Aorta (tissue), 5 donors: ENCODE measurements around the gene MS4A14. TPM values are rescaled to one million over a fixed set of nuclear protein-coding genes. Genes with fewer than 3 reads are reported as not detected.
"Not testable (repeated sequence)": the region's sequence is repeated elsewhere in the genome, so short reads cannot be mapped to it uniquely, and the experiment has no call there.

ENCODE experiments used
- ATAC-seq: fragments of 200-7000 bp; cut with Tn5 transposase; one replicate; pipeline ENCODE4 v1.9.1; 2022; ENCODE audit warnings: moderate library complexity; ENCODE audit not compliant: low FRiP score
- DNase-seq, 2 donors: peaks; one replicate each; pipeline ENCODE4 v3.0.0-alpha.2; 2020
- H3K27ac ChIP-seq, 2 donors: one replicate each; pipeline ENCODE4 v1.5.1; 2013; ENCODE audit warnings: low read length in 2 of 2, mild to moderate bottlenecking in 2 of 2, moderate library complexity in 2 of 2, control low read depth in 1 of 2, inconsistent platforms in 1 of 2, low read depth in 1 of 2
- H3K27me3 ChIP-seq, 2 donors: one replicate each; pipeline ENCODE4 v1.6.1; 2013; ENCODE audit warnings: control low read depth in 1 of 2, low read length in 1 of 2, mild to moderate bottlenecking in 1 of 2, moderate library complexity in 1 of 2; ENCODE audit not compliant: insufficient read depth in 2 of 2, control insufficient read depth in 1 of 2
- H3K36me3 ChIP-seq, 2 donors: one replicate each; pipeline ENCODE4 v1.6.1; 2013; ENCODE audit warnings: control low read depth in 1 of 2, low read length in 1 of 2, mild to moderate bottlenecking in 1 of 2; ENCODE audit not compliant: insufficient read depth in 2 of 2, control insufficient read depth in 1 of 2
- H3K4me1 ChIP-seq, 2 donors: one replicate each; pipeline ENCODE4 v1.6.1; 2013; ENCODE audit warnings: low read length in 2 of 2, control low read depth in 1 of 2, mild to moderate bottlenecking in 1 of 2, moderate library complexity in 1 of 2; ENCODE audit not compliant: insufficient read depth in 2 of 2, control insufficient read depth in 1 of 2
- H3K4me3 ChIP-seq, 2 donors: one replicate each; pipeline ENCODE4 v1.5.1; 2013; ENCODE audit warnings: low read length in 2 of 2, control low read depth in 1 of 2, mild to moderate bottlenecking in 1 of 2
- H3K9me3 ChIP-seq: one replicate; pipeline ENCODE4 v1.6.1; 2013; ENCODE audit warnings: mild to moderate bottlenecking, low read length; ENCODE audit not compliant: control insufficient read depth
- WGBS, 2 donors: extraction: QIAGEN DNeasy Blood & Tissue Kit; methylation state at CpG; one replicate each; pipeline ENCODE4 v1.1.7; 2013; 5-methylcytosine and 5-hydroxymethylcytosine counted together
- intact Hi-C, 2 donors: fragments of 100-400 bp; cut with DNase I; formaldehyde crosslinking; loops; one replicate each; pipeline versions ENCODE4 v1.14.2 to v1.15.0; 2022
- polyA plus RNA-seq, 2 donors: library from polyadenylated mRNA; stranded (reverse); fragments of 200-250 nt; gene quantifications; one replicate each; pipeline ENCODE4 v1.2.3, GENCODE V29; 2013
- total RNA-seq, 2 donors: library from RNA; stranded (reverse); fragmentation: NEBNext Ultra II Directional; extraction: Animal tissue kit (Norgen Biotek cat#: 25700); gene quantifications; one replicate each; pipeline ENCODE4 v1.2.1, GENCODE V29; 2021
- donor health status: healthy with polysubstance abuse.
- donor health status: Bipolar disorder and iron deficiency.
- donor health status: DM: no; HTN: no; CAD: no.
- donor health status: DM: no; HTN: no; CAD: no.
- donor health status: DM: yes; HTN: yes; CAD: no.

The MS4A14 gene
- total and polyA plus RNA-seq, 4 donors, result 0.63 to 13.7 (median 4.1) TPM; not detected in 1

- H3K27ac ChIP-seq, H3K4me3 ChIP-seq, H3K4me1 ChIP-seq, H3K36me3 ChIP-seq, DNase-seq, intact Hi-C loops, H3K9me3 ChIP-seq, ATAC-seq, H3K27me3 ChIP-seq: not testable (repeated sequence)
- WGBS, 2 donors, result 91 to 94% methylated on average over 19 to 32 of the region's 32 CpGs
Observed at GRCh38 chr11:60451185-60451584, 54.9 kb downstream of the MS4A14 start.

DNA sequence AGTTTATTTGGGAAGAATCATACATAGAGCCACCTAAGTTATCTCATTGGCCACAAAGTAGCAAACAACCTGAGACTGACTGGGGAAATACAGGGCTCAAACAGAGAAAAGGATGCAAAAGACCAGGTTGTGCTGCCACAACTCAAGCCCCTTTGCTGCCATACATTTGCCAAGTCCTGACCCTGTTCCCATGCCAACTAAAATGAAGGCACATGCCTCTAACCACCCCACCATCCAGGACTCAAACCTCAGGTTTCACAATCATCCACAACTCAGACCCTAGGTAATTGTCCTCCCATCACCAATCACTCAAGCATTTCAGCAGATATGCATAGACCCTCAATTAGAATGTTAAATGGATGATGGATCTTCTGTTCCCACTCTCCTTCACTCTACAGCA, 58.0 kb downstream of the MS4A14 start:
- H3K27me3 ChIP-seq, result no peaks in the 10 kb centered on the region
- H3K4me3 ChIP-seq, result no peak overlapping the region
- H3K9me3 ChIP-seq, result peaks cover 1% of the 10 kb centered on the region
- no peak overlapping the region for H3K27ac ChIP-seq
- intact Hi-C loops, result no loop called here
- H3K36me3 ChIP-seq, result no peaks in the 10 kb centered on the region
- H3K4me1 ChIP-seq, result no peaks in the 10 kb centered on the region
- DNase-seq (no peak), ATAC-seq (no peak)

DNA sequence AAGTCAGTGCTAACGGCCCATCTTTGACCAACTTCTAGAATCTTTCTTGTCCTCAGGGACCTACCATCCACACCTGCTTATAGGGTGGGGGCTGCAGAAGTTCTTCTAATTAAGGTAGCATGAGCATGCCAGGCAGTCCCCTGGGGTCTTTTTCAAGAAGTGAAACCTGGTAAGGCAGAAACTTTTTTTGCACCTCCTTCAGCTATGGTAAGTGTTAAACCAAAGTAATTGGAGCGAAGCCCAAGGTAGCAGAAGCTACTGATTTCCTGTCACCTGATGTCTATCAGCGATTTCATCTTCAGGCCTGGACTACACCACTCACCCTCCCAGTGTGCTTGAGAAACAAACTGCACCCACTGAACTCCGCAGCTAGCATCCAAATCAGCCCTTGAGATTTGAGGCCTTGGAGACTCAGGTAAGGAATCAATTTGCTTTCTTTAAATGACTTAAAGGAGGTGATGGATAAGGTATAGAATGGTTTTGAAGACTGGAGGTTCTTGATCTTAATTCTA, 59.3 kb downstream of the MS4A14 start, which contains the start of gene MS4A1:
TSS of gene MS4A1 (plus strand) at position 317 of the 512 bp plus-strand sequence. CDS start 6,528 bp downstream, outside the sequence.
- no peaks in the 10 kb centered on the region for H3K4me1 ChIP-seq
- H3K36me3 ChIP-seq, result no peaks in the 10 kb centered on the region
- H3K9me3 ChIP-seq, result peaks cover 1% of the 10 kb centered on the region
- ATAC-seq, result no peak
- intact Hi-C loops, result no loop called here
- no peak within 1 kb of the TSS for H3K27ac ChIP-seq
- H3K27me3 ChIP-seq, result no peaks in the 10 kb centered on the region
- WGBS, 2 donors, result 57 to 75% methylated on average over 4 of the region's 4 CpGs
- H3K4me3 ChIP-seq, result no peak within 1 kb of the TSS
- no peak for DNase-seq

DNA sequence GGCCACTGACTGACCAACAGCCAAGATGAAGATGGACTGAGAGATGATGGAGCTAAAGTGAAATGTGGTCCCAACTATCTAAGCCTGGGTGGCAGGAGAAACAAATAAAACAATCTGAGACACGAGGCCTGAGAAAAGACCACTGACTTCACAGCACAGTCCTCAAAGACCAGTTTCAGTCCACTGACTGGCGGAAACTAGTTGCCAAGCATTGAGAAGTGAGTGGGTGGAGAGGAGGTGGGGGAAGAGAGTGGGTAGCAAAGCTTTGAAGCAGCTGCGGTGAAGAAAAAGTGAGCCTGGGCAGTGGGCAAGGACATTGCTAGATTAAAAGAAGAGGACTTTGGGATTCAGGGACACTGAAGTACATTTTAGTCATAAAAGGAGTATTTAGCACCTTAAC, 61.3 kb downstream of the MS4A14 start:
- Histone ChIP-seq H3K4me1 (no peaks in the 10 kb centered on the region), H3K9me3 (peaks cover 1% of the 10 kb centered on the region), H3K4me3 (no peak overlapping the region), H3K27me3 (no peaks in the 10 kb centered on the region), H3K36me3 (no peaks in the 10 kb centered on the region), H3K27ac (no peak overlapping the region)
- no peak for DNase-seq
- intact Hi-C loops, result no loop called here
- WGBS, 2 donors, result 65 to 68% methylated on average over 3 of the region's 3 CpGs
- no peak for ATAC-seq

DNA sequence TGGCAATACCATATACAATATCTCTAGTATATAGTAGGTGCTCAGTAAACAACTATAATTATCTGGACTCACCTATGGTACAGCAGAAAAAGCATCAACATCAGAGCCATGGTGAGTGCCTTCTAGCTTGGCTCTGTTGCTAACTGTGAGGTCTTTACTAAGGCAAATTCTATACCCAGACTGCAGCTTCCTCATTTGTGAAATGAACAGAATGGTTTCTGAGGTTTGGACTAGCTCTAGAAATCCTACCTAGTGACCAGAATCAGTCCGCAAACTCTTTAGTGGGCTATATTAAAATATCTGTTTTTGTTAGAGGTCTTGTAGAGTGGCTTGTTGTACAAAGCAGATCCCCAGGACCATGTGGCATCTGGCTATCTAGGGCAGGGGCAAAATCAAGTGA, 63.1 kb downstream of the MS4A14 start:
- intact Hi-C loops, result no loop called here
- Histone ChIP-seq H3K27me3 (no peaks in the 10 kb centered on the region), H3K27ac (no peak overlapping the region), H3K36me3 (no peaks in the 10 kb centered on the region), H3K9me3 (no peaks in the 10 kb centered on the region), H3K4me3 (no peak overlapping the region), H3K4me1 (no peaks in the 10 kb centered on the region)
- no peak for ATAC-seq
- 91 to 94% methylated on average over 1 of the region's 1 CpG for WGBS, 2 donors
- DNase-seq, result no peak

Other genes with a start within 250 kb of the MS4A14 start
- gene MS4A6A, start 213.4 kb upstream of the MS4A14 start, total RNA-seq, result 100 to 1,000 TPM in 1 of 2 donors, 10 to 100 TPM in 1; 76.9 to 214 TPM
- gene MS4A6A, start 213.4 kb upstream of the MS4A14 start, polyA plus RNA-seq, result 100 to 1,000 TPM in 1 of 2 donors, 10 to 100 TPM in 1; 22.5 to 130 TPM
- gene MS4A4E, start 153.3 kb upstream of the MS4A14 start, total RNA-seq, result 10 to 100 TPM in 1 of 2 donors, 1 to 10 TPM in 1; 1.0 to 15.5 TPM
- 1 to 10 TPM in 1 of 2 donors, not detected in 1; 1.0 TPM for gene MS4A4E, start 153.3 kb upstream of the MS4A14 start, polyA plus RNA-seq
- gene MS4A4A, start 115.8 kb upstream of the MS4A14 start, total RNA-seq, result 10 to 100 TPM; 32.0 to 67.0 TPM
- 10 to 100 TPM in 1 of 2 donors, 1 to 10 TPM in 1; 3.9 to 42.8 TPM for gene MS4A4A, start 115.8 kb upstream of the MS4A14 start, polyA plus RNA-seq
- 1 to 10 TPM in 1 of 2 donors, not detected in 1; 1.3 TPM for gene MS4A6E, start 69.2 kb upstream of the MS4A14 start, total RNA-seq
- not detected for gene MS4A6E, start 69.2 kb upstream of the MS4A14 start, polyA plus RNA-seq
- 100 to 1,000 TPM in 1 of 2 donors, 10 to 100 TPM in 1; 78.1 to 121 TPM for gene MS4A7, start 17.9 kb upstream of the MS4A14 start, total RNA-seq
- 10 to 100 TPM in 1 of 2 donors, 1 to 10 TPM in 1; 7.9 to 33.6 TPM for gene MS4A7, start 17.9 kb upstream of the MS4A14 start, polyA plus RNA-seq
- not detected for gene MS4A5, start 33.1 kb downstream of the MS4A14 start, total RNA-seq
- gene MS4A5, start 33.1 kb downstream of the MS4A14 start, polyA plus RNA-seq, result not detected
- gene MS4A1, start 59.4 kb downstream of the MS4A14 start, total RNA-seq, result 1 to 10 TPM; 1.1 to 1.2 TPM
- under 1 TPM; 0.13 to 0.38 TPM for gene MS4A1, start 59.4 kb downstream of the MS4A14 start, polyA plus RNA-seq
- not detected for gene MS4A12, start 96.3 kb downstream of the MS4A14 start, total RNA-seq
- gene MS4A12, start 96.3 kb downstream of the MS4A14 start, polyA plus RNA-seq, result 10 to 100 TPM in 1 of 2 donors, under 1 TPM in 1; 0.84 to 11.1 TPM
- gene MS4A13, start 118.9 kb downstream of the MS4A14 start, total RNA-seq, result not detected
- not detected for gene MS4A13, start 118.9 kb downstream of the MS4A14 start, polyA plus RNA-seq